ENCODE measurements around the gene SLC25A12. TPM values are rescaled to one million over a fixed set of nuclear protein-coding genes. Genes with fewer than 3 reads are reported as not detected.

Gene SLC25A12
- total and polyA plus RNA-seq, 2 of the 13 experiments (the other 11 are each of a cell fraction or from before 2014, with no cell fraction given) = 8.1 to 15.9 TPM

- TF ChIP-seq HNF1A (IDR thresholded peaks at IDR 0.05; ENCODE audit: low read depth) = no peak
- TF ChIP-seq HNF1A (CRISPR knock-in tag; IDR thresholded peaks at IDR 0.05; ENCODE audit: borderline replicate concordance) = no peak
- TF ChIP-seq NR1H2 (CRISPR knock-in tag; IDR thresholded peaks at IDR 0.05; ENCODE audit: borderline replicate concordance, low read depth) = no peak
- TF ChIP-seq HOMEZ (CRISPR knock-in tag; IDR thresholded peaks at IDR 0.05; ENCODE audit: low read depth) = no peak
- TF ChIP-seq HOXD1 (CRISPR knock-in tag; IDR thresholded peaks at IDR 0.05) = no peak
- TF ChIP-seq ARID3A (IDR thresholded peaks at IDR 0.05; ENCODE audit: low read depth, low read length) = 0 out of 2 replicates have a peak, but pooled peaks have one; percentile 16
- no peak for TF ChIP-seq AGO1 (IDR thresholded peaks at IDR 0.05; ENCODE audit: low read depth, low read length, poor library complexity, severe bottlenecking)
- TF ChIP-seq RARA (CRISPR knock-in tag; IDR thresholded peaks at IDR 0.05) = peak; percentile 53; the same call in 1 of the 2 replicates
- no peak for TF ChIP-seq SP1 (IDR thresholded peaks at IDR 0.05)
- no peak for TF ChIP-seq SP1 (CRISPR knock-in tag; IDR thresholded peaks at IDR 0.05)
- no peak for TF ChIP-seq ZNF30 (CRISPR knock-in tag; IDR thresholded peaks at IDR 0.05)
- no peak for TF ChIP-seq ZNF564 (CRISPR knock-in tag; IDR thresholded peaks at IDR 0.05)
- no peak for TF ChIP-seq ZBTB49 (CRISPR knock-in tag; IDR thresholded peaks at IDR 0.05; ENCODE audit: borderline replicate concordance)
- TF ChIP-seq KLF13 (CRISPR knock-in tag; IDR thresholded peaks at IDR 0.05) = no peak
- TF ChIP-seq ZNF234 (CRISPR knock-in tag; conservative IDR thresholded peaks at IDR 0.05) = no peak
- TF ChIP-seq SAP130 (CRISPR knock-in tag; IDR thresholded peaks at IDR 0.05; ENCODE audit: low read depth) = no peak
- TF ChIP-seq MBD4 (IDR thresholded peaks at IDR 0.05; ENCODE audit: borderline replicate concordance, low read length) = no peak
- no peak for TF ChIP-seq ZNF335 (CRISPR knock-in tag; IDR thresholded peaks at IDR 0.05)
- no peak for TF ChIP-seq ZNF383 (CRISPR knock-in tag; IDR thresholded peaks at IDR 0.05; ENCODE audit: borderline replicate concordance)
- peak; percentile 75 for TF ChIP-seq CEBPB (IDR thresholded peaks at IDR 0.05; ENCODE audit: borderline replicate concordance, low read depth, low read length)
- no peak for TF ChIP-seq ZSCAN20 (CRISPR knock-in tag; IDR thresholded peaks at IDR 0.05; ENCODE audit: borderline replicate concordance)
- TF ChIP-seq HMG20A (CRISPR knock-in tag; IDR thresholded peaks at IDR 0.05; ENCODE audit: borderline replicate concordance) = 0 out of 2 replicates have a peak, but pooled peaks have one; percentile 20
- TF ChIP-seq NBN (conservative IDR thresholded peaks at IDR 0.05) = no peak
These were observed 56.3 kb downstream of the SLC25A12 start (continued) for GRCh38 chr2:171837736-171838135.
